ENCODE data around the gene OBSCN.

The OBSCN gene

DNA sequence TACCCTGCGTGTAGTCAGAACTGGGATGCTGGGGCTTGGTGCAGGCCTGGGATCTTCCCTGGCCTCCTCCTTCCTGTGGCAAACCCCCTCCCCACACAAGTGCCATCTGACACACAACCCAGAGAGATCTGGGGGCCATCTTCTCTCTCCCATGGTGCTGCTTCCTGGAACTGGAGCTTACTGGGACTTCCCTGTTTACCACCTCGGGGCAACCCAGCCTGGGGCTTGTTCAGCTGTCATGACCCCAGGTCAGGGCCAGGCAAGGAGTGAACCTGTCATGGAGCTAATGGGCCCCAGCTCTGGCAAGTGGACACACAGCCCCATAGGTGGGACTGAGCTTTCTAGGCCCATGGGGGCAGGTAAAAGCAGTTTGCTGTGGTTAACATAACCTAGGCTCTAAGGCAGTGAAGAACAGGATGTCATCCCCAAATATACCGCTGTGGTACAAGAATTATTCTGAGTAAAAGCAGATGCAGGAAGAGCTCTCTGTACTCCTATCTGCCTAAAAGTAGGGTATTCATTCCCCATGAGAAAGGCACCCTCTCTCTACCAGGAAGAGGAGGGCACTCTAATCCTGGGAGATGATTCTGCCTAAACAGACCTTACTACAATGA is 196.4 kb downstream of the OBSCN start:
- peaks cover 2% of the 10 kb centered on the region for H3K27me3 Mint-ChIP-seq (ENCODE audit: low read depth, poor library complexity)

DNA sequence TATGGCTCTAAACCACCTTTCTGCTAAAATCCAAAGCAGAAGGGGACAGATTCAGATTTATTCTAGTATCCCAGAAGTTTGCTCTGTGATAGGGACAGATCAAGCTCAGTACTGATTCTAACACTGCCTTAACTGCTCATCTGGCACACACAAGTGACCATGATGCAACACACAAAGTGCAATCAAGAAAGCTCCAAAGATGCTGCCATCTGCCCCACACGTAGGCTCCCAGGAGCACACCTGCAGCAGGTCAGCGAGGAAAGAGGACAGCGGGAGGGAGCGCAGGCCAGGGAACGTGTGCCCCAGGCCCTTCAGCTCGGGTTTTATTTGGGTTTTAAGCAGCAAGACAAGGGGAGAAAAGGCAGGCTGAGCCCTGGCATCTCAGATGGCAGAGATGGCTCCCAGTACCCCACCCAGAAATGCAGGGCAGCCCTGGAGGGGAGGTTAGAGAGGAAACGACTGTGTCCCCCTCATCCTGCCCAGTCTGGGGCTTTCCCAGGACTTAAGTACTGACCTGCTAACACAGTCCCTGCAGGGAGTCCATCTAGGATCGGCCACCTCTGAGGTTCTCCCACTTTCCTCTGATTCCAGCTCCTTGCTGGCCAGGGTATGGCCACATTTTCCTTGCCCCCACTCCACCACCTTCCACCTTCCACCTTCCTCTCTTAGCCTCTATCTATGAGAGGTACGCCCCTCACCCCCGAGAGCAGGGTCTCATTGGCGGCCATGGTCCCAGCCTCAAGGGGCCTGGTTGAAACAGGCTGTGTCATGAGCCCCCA is 197.5 kb downstream of the OBSCN start:
- Mint-ChIP-seq H3K36me3 (ENCODE audit: low read depth) (no peaks in the 10 kb centered on the region), H3K27ac (peak overlapping the region; percentile 95), H3K9me3 (no peaks in the 10 kb centered on the region), H3K4me1 (peaks cover 56% of the 10 kb centered on the region), H3K4me3 (peak overlapping the region; percentile 96), H3K27me3 (ENCODE audit: low read depth, poor library complexity) (peaks cover 2% of the 10 kb centered on the region)
- TF ChIP-seq, protein P1, sequence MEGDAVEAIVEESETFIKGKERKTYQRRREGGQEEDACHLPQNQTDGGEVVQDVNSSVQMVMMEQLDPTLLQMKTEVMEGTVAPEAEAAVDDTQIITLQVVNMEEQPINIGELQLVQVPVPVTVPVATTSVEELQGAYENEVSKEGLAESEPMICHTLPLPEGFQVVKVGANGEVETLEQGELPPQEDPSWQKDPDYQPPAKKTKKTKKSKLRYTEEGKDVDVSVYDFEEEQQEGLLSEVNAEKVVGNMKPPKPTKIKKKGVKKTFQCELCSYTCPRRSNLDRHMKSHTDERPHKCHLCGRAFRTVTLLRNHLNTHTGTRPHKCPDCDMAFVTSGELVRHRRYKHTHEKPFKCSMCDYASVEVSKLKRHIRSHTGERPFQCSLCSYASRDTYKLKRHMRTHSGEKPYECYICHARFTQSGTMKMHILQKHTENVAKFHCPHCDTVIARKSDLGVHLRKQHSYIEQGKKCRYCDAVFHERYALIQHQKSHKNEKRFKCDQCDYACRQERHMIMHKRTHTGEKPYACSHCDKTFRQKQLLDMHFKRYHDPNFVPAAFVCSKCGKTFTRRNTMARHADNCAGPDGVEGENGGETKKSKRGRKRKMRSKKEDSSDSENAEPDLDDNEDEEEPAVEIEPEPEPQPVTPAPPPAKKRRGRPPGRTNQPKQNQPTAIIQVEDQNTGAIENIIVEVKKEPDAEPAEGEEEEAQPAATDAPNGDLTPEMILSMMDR (IDR thresholded peaks at IDR 0.05) = no peak
- no peak for DNase-seq

More for the DNA sequence above, 196.4 kb downstream of the OBSCN start:
- peak overlapping the region; percentile 96 for H3K4me3 Mint-ChIP-seq
- no peak overlapping the region for H3K27ac Mint-ChIP-seq
- TF ChIP-seq, protein P1 (IDR thresholded peaks at IDR 0.05) = no peak
- no peak for DNase-seq
- H3K4me1 Mint-ChIP-seq = peaks cover 44% of the 10 kb centered on the region
- H3K36me3 Mint-ChIP-seq (ENCODE audit: low read depth) = peaks cover 4% of the 10 kb centered on the region
- no peaks in the 10 kb centered on the region for H3K9me3 Mint-ChIP-seq

DNA sequence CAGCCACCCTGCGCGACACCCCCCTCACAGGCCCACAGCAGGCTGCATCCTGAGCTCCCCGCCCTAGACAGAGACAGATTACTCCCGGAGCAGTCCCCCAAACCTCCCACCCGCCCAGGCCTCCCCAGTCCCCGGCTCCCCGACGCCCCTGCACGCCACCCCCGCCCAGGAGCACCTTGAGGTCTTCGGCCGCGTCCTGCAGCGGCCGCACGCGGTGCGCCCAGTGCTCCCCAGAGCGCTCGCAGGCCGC is 198.1 kb downstream of the OBSCN start:
- peak overlapping the region; percentile 95 for H3K27ac Mint-ChIP-seq
- no peak for DNase-seq
- peak overlapping the region; percentile 96 for H3K4me3 Mint-ChIP-seq
- TF ChIP-seq, protein P1 (IDR thresholded peaks at IDR 0.05) = no peak
- H3K9me3 Mint-ChIP-seq = no peaks in the 10 kb centered on the region
- no peaks in the 10 kb centered on the region for H3K36me3 Mint-ChIP-seq (ENCODE audit: low read depth)
- H3K4me1 Mint-ChIP-seq = peaks cover 57% of the 10 kb centered on the region
- H3K27me3 Mint-ChIP-seq (ENCODE audit: low read depth, poor library complexity) = peaks cover 2% of the 10 kb centered on the region

DNA sequence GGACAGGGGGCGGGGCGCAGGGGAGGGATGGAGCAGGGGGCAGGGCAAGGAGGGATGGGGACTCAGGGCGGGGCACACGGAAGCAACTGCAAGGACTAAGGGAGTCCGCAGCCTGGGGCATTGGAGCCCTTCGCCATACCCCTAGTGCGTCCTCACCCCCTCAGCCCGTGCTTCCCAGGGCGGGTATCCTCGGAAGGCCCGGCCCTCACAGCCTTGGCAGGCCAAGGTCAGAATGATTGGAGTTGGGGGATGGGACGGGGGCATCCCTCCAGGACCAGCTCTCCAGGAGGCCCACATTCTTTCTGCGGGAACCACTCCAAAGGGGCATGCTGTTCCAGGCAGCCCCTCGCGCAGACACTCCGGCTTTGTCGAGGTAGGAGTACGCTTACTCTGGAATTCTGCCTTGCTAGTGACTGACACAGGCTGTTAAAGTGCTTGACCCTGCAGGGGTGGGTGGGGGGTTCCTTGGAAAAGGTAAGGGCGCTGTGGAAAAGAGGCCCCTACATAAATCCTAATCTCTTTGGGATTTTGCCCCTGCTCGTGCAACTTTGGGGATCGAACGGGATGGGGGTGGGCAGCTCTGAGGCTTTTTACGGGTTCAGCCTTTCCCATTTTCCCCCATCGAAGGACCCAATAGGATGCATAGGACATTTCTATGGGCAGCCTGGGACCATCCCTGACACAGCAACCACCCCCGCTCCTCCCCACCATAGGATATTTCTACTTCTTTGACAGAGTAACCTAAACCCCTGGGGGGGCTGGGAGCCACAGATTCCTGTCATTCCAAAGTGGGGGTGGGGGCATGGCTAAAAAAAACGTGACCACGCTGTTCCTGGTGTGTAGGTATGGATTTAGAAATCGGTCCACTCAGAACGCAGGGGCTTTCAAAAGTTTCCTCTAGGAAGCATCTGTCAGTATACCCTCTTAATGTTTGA is 199.5 kb downstream of the OBSCN start:
- H3K9me3 Mint-ChIP-seq = no peaks in the 10 kb centered on the region
- no peak for DNase-seq
- H3K36me3 Mint-ChIP-seq (ENCODE audit: low read depth) = no peaks in the 10 kb centered on the region
- no peak overlapping the region for H3K27ac Mint-ChIP-seq
- peak overlapping the region; percentile 77 for H3K4me3 Mint-ChIP-seq
- peaks cover 65% of the 10 kb centered on the region for H3K4me1 Mint-ChIP-seq
- peaks cover 2% of the 10 kb centered on the region for H3K27me3 Mint-ChIP-seq (ENCODE audit: low read depth, poor library complexity)
- TF ChIP-seq, protein P1 (IDR thresholded peaks at IDR 0.05) = no peak

DNA sequence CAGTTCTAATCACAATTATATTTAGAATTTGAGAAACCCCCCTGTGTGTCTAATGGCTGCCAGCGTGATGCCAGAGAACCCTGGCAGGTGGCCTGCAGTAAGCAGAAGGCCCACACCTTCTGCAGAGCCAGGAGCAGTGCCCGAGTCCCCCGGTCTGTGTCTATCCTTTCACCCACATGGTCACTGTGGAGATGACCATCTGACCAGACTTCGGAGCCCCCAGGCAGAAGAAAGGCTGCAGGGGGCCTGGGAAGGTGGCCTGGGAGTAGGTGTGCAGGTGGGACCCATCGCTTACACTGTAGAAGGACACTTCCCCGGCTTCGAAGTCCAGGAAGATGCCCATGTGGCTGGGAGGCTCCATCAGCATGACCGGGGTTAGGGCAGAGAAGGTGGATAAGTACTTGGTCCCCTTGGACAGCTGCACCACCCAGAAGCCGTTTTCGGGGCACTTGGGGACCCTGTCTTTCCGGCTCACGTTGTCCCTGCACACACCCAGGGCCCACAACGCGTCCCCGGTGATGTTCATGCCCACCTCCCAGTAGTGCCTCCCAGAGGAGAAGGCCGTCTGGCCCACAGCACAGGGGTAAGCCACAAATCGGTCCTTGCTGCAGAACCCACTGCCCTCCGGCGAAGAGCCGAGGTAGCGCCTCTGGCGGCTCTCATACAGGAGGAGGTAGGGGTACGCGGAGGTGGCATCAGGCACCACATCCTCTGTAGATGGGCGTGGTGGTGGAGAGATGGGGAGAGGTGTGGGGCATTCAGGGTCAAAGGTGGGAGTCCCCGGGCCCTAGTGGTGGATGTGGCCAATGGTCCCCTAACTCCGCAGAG is 200.4 kb downstream of the OBSCN start:
- H3K27ac Mint-ChIP-seq = no peak overlapping the region
- DNase-seq = no peak
- H3K4me3 Mint-ChIP-seq = peak overlapping the region; percentile 77
- H3K9me3 Mint-ChIP-seq = no peaks in the 10 kb centered on the region
- H3K27me3 Mint-ChIP-seq (ENCODE audit: low read depth, poor library complexity) = peaks cover 2% of the 10 kb centered on the region
- H3K36me3 Mint-ChIP-seq (ENCODE audit: low read depth) = peaks cover 1% of the 10 kb centered on the region
- TF ChIP-seq, protein P1 (IDR thresholded peaks at IDR 0.05) = no peak
- H3K4me1 Mint-ChIP-seq = peaks cover 64% of the 10 kb centered on the region
